Gastrocnemius medialis (tissue), 4 donors: Measurements from ENCODE around the gene DLEC1.

ENCODE experiments used
- POLR2A ChIP-seq, 2 donors: fragments of 450-650 bp; IDR thresholded peaks; one replicate each; pipeline ENCODE4 v1.6.1; 2017; ENCODE audit warnings: antibody characterized with exemption in 2 of 2, mild to moderate bottlenecking in 2 of 2, moderate library complexity in 2 of 2
- TF ChIP-seq, protein P1 (sequence below), 5 experiments: fragments of 450-650 bp in 3 of 5; fragments of 200-600 bp in 2 of 5; sonication (generic) in 2 of 5; IDR thresholded peaks in 4 of 5; conservative IDR thresholded peaks in 1 of 5; 1 replicate in 4 of 5; 2 replicates in 1 of 5; pipeline ENCODE4 v1.5.1; 2016 to 2019; ENCODE audit warnings: antibody characterized with exemption in 5 of 5, mild to moderate bottlenecking in 3 of 5, moderate library complexity in 3 of 5

DNA sequence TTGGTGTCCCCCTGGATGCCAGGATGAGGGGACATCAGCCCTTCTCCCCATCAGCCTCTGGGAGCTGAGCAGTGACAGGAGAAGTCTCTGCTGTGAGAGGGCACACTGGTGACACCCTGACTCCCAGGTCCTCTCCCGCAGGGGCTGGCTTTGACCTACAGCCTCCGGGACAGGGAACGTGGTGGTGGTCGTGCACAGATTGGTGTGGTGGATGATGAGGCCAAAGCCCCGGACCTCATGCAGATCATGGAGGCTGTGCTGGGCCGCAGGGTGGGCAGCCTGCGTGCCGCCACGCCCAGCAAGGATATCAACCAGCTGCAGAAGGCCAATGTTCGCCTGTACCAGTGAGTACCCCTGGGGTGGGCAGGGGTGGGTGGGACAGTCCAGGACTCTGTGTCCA, 41.7 kb upstream of the DLEC1 start:
- TF ChIP-seq, protein P1, sequence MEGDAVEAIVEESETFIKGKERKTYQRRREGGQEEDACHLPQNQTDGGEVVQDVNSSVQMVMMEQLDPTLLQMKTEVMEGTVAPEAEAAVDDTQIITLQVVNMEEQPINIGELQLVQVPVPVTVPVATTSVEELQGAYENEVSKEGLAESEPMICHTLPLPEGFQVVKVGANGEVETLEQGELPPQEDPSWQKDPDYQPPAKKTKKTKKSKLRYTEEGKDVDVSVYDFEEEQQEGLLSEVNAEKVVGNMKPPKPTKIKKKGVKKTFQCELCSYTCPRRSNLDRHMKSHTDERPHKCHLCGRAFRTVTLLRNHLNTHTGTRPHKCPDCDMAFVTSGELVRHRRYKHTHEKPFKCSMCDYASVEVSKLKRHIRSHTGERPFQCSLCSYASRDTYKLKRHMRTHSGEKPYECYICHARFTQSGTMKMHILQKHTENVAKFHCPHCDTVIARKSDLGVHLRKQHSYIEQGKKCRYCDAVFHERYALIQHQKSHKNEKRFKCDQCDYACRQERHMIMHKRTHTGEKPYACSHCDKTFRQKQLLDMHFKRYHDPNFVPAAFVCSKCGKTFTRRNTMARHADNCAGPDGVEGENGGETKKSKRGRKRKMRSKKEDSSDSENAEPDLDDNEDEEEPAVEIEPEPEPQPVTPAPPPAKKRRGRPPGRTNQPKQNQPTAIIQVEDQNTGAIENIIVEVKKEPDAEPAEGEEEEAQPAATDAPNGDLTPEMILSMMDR (IDR thresholded peaks at IDR 0.05 in 4 of 5, conservative IDR thresholded peaks at IDR 0.05 in 1 of 5): no peak
- TF ChIP-seq POLR2A (IDR thresholded peaks at IDR 0.05): no peak
